EH (cell line): Measurements from ENCODE around the gene CAPN3.
A peak's percentile ranks its signal among the peaks of the same experiment; 100 is the strongest.

Source experiments
- DNase-seq: peaks from one replicate; pipeline ENCODE4 v3.0.0-alpha.2; 2015; ENCODE audit warnings: low read depth

Gene CAPN3

GRCh38 chr15:42453826-42454225, 94.5 kb downstream of the CAPN3 start:
- no peak for DNase-seq

- DNase-seq, result peak; percentile 34
These were observed 97.2 kb downstream of the CAPN3 start for GRCh38 chr15:42456531-42456930.

- DNase-seq, result peak; percentile 43
These were observed 97.7 kb downstream of the CAPN3 start for GRCh38 chr15:42456971-42457370.

- peak; percentile 96 for DNase-seq
These were observed 98.4 kb downstream of the CAPN3 start for GRCh38 chr15:42457445-42458442.

- DNase-seq, result no peak
These were observed 102.0 kb downstream of the CAPN3 start for GRCh38 chr15:42461261-42461660.
